ENCODE measurements around the gene REPIN1.

REPIN1 gene

DNA sequence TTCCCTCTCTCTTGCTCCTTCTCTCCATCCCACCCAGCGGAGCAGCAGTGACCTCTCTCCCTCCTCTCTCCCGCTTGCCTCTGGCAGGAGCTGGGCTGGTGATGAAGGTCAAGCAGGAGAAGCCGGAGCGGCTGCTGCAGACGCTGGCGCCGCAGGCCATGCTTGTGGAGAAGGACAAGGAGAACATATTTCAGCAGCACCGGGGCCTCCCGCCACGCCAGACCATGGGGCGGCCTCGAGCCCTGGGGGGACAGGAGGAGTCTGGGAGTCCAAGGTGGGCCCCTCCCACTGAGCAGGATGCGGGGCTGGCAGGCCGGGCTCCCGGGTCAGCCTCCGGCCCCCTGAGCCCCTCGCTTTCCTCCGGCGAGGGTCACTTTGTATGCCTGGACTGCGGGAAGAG lies 27.8 kb downstream of the REPIN1 start:
- DNase-seq (ENCODE audit: low read depth): no peak

DNA sequence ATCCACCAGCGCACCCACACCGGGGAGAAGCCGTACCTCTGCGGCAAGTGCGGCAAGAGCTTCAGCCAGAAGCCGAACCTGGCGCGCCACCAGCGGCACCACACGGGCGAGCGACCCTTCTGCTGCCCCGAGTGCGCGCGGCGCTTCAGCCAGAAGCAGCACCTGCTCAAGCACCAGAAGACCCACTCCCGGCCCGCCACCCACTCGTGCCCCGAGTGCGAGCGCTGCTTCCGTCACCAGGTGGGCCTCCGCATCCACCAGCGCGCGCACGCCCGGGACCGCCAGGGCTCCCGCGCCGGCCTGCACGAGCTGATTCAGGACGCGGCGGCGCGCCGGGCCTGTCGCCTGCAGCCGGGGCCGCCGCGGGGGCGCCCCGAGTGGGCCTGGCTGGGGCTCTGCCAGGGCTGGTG lies 28.2 kb downstream of the REPIN1 start:
- no peak for DNase-seq (ENCODE audit: low read depth)

- DNase-seq (ENCODE audit: low read depth): no peak
Observed at GRCh38 chr7:150397346-150398107, 28.9 kb downstream of the REPIN1 start.

DNA sequence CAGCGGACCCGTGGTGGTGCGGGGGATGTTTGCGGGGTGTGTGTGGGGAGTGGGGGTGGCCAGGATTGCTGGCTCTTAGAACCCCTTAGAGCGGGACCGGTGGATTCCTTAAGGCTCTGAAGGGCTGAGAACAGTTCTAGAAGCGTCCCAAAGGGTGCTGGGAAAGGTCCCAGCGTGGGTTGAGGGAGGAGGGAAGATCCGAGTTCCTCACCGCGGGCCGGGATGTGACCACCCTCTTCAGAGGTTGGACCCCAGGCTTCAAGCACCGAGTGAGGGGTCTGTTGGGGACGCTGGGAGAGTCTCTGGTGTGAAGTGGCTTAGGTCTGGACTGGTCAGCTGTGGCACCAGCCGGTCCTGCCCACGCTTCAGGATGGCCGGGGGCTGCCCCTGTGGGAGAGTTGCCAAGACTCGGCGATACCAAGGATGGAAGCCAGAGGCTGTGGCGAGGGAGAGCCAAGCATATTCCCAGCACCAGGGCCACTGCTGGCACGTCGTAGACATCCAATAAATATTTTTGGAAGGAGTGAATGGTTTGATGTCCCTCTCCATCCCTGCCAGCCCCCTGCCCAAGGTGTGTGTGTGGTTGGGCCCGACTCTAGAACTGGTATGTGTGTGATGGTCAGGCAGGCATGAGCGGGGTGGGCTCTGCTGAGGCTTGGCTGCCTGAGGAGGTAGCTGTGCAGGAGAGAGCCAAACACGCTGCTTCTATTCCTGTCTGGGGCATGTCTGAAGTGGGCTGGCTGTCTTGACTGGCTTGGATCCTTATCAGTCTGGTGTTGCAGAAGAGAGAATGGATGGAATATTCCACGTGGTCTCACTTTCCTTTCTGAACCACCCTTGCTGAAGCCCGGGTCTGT lies 29.7 kb downstream of the REPIN1 start:
- DNase-seq (ENCODE audit: low read depth): no peak

DNA sequence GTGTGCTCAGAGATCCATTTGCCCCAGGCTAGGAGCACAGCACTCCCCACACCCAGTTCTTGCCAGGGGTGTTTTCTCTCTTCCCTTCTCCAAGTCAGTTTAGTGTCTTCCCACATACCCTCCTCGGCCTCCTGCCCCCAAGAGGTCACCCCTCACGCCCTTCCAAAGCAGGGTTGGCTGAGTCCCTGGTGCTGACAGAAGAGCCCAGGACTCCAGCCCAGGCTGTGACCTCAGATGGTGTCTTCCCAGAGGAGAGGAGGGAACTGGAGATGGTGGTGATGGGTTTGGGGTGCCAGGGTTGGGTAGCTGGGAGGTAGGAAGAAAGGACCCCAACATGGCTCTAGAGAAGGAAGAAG lies 30.3 kb downstream of the REPIN1 start:
- DNase-seq (ENCODE audit: low read depth): no peak

DNA sequence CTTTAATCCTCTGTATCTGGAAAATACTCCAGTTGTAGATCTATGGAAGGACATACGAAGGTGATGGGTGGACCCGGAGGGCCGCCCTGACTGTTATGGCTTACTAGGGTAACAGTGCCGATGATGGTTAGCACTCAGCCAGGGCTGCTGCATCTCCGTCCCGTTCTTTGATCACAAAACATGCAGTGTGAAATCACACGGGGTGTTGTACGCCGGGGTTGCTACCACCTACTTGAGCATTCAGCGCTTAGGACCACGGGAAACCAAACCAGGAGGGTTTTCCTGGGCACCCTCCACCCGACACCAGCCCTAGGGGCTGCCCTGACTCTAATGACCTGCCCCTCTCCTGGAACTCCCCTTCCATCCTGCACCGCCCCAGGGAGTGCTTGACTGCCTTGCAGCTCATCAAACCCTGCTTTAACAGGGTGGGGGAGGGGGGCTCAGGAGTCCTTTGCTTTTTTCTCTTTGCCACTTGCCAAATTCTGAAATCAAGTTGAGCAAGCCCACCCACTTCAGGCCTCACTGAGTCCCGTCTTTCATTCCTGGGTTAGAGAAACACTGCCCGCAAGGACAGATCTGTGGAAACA lies 30.9 kb downstream of the REPIN1 start:
- DNase-seq (ENCODE audit: low read depth): no peak

DNA sequence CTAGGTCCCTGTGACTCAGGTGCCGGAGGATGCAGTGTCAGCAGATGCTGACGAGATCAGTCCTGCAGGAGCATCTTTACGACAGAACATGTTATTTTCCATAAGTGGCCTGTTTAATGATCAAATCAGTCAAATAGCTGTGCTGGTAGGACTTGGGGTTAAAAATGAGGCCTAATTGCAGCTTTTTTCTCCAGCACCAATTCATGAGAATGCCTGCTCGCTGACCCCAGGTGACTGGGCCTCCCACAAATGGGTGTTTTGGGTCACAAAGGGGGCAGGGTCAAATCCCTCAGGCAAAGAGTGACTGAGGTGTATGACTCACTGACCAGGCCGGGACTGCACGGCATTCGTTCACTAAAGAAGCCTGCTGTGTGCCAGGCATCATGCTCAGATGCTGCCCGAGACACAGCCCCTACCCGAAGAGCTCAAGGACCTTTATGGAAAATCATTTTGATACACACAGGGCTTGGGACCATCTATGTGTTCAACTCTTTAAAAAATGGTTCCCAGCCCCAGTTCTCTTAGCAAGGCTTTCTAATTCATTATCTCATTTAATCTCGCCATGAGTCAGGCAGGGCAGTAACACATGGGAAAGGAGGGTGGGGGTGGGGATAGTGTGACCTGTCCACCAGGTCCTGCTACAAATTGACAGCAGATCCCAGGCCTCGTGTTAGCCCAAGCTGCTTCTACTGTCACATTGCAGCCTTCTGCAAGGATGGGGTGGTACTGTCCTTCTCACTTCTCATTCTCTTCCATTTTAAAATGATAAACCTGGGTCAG lies 31.6 kb downstream of the REPIN1 start:
- no peak for DNase-seq (ENCODE audit: low read depth)

- DNase-seq (ENCODE audit: low read depth): no peak
Observed at GRCh38 chr7:150400788-150401423, 32.3 kb downstream of the REPIN1 start.

DNA sequence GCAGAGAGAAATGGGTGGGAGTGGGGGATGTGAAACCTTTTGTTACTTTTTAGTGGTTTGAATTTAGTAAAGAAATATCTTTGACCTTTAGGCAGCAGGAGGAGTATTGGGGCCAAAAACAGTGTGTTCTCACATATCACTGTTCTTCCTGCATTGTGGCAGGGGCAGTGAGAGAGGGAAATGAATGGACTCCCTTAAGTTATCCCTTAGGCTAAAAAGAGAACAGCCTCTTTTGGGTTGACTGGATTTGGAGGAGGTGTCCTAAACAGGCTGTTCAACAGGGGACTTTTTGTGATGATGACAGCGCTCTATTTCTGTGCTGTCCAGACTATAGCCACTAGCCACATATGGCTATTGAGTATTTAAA lies 32.8 kb downstream of the REPIN1 start:
- no peak for DNase-seq (ENCODE audit: low read depth)

- no peak for DNase-seq (ENCODE audit: low read depth)
Observed at GRCh38 chr7:150401861-150402631, 33.4 kb downstream of the REPIN1 start.

DNA sequence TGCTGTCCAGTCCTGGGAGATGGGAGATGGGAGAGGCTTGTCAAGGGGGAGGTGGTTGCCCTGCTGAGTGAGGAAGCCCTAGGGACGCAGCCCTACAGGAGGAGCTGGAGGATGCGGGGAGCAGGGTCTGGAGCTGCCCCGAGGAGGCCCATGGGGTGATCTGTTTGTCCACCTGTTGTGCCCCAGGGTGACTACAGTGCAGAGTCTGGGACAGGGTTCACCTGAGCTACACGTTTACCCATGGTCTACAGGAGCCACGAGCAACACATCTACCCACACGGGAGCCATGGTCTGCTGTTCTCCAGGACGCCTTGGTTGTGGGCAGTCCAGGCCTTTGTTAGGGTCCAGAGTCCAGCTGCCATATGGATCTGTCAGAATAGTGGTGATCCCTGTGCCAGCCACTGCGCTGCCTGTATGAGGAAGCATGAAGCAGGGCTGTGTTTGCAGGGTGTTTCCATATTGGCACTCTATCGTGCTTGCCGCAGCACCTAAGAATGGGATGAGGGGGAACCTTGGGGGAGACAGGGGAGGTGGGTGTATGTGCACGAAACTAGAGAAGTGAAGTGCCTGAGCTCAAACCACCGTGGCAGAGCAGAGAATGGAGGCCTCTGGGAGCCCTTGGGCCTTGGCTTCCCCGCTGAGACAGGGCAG lies 34.2 kb downstream of the REPIN1 start:
- no peak for DNase-seq (ENCODE audit: low read depth)

GRCh38 chr7:150403376-150404171 lies 35.0 kb downstream of the REPIN1 start:
- DNase-seq (ENCODE audit: low read depth): no peak

GRCh38 chr7:150404172-150404804 lies 35.7 kb downstream of the REPIN1 start:
- no peak for DNase-seq (ENCODE audit: low read depth)

DNA sequence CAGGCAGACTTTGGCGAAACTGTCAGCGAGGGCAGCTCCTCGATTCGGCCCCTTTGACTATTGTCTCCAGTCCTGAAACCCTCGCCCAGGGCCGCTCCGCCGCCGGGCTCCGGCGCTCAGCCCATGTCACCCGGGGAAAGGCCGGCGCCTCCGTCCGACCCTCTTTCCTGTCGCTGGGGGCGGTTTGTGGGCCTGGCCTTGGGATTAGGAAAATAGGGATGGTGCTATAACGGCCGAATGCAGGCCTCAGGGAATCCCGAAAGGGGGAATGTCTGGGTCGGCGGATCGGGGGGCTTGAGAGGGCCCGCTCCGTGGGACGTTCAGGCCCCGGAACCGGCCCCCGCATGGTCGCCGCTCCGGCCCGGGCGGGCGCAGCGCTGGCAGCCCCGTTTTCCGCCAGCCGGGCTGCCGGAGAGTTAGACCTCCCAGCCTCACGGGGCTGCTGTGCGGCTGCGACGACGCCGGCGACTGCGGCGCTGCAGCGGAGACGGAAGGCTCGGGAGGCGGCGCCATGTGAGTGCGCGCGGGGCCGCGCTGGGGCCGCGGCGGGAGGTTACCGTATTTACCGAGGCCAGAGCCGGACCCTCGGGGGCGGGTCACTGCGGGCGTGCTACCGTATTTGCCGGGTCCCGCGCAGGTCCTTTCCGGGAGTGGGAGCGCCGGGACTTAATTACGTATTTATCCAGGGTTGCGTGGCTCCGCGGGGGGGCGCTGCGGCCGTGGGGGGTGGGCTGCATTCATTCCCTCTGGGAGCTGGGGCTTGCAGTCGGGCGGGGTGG lies 36.4 kb downstream of the REPIN1 start:
- peak; percentile 59 for DNase-seq (ENCODE audit: low read depth)

DNA sequence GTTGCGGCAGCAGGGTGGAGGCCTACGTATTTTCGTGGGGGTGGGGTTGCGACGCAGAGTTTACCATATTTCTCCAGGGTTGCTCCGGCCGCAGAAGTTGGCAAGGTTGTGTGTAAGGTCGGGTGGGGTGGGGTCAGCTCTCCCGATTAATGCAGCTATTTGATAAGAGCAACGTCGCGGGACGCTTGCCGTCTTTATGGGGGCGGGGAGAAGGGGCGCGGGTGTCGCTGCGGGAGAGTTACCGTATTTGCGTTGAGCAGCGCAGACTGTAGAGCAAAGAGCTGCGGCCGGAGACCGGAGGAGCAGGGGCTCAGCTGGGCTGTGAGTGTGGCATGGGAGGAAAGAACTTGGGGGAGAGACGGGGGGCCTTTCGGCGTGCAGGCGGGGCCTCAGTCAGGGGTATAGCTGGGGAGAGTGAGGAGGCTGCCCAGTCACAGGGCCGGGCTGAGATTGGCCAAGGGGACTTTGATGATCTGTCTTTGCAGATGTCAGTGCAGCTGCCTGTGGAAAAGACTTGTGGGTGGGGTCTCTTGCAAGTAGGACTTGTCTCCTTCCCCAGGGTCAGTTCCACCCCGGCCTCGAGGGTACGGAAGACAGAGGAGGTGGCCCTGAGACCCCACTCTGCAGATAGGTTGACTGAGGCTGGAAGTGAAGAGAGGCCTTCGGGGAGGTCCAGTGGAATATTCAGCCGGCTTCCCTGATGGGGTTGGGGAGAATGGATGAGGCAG lies 37.1 kb downstream of the REPIN1 start:
- DNase-seq (ENCODE audit: low read depth): no peak

GRCh38 chr7:150406312-150406566 lies 37.6 kb downstream of the REPIN1 start:
- no peak for DNase-seq (ENCODE audit: low read depth)

- DNase-seq (ENCODE audit: low read depth): no peak
Observed at GRCh38 chr7:150406567-150407421, 38.2 kb downstream of the REPIN1 start.

Measured in activated T-cell treated with anti-CD3 and anti-CD28 coated beads for 1 hour (primary cell).